B cell (primary cell): ENCODE results near the gene ZFPM1.

Experiments
- CTCF ChIP-seq: fragments of 200-600 bp; IDR thresholded peaks from one replicate; pipeline ENCODE4 v1.8.0; 2022; ENCODE audit warnings: antibody characterized with exemption, mild to moderate bottlenecking
- EZH2 ChIP-seq: IDR thresholded peaks from 2 replicates; pipeline ENCODE4 v1.6.1; 2012; ENCODE audit warnings: borderline replicate concordance, low read depth, mild to moderate bottlenecking, moderate library complexity, low read length; ENCODE audit not compliant: insufficient read depth, poor library complexity, severe bottlenecking

GRCh38 chr16:88413231-88413630 lies 39.8 kb upstream of the ZFPM1 start:
- TF ChIP-seq CTCF (no peak), EZH2 (no peak)
